Activated T-cell treated with anti-CD3 and anti-CD28 coated beads, Interleukin-2, amount 50 U/mL, for 4 hours (primary cell): ENCODE data around the gene FAT2. TPM values are rescaled to one million over a fixed set of nuclear protein-coding genes. Genes with fewer than 3 reads are reported as not detected.
"Not testable (repeated sequence)": the region's sequence is repeated elsewhere in the genome, so short reads cannot be mapped to it uniquely, and the experiment has no call there.

ENCODE experiments used
- ATAC-seq, 2 donors: fragments of 200-7000 bp; cut with Tn5 transposase; one replicate each; pipeline ENCODE4 v1.10.0; 2021
- DNase-seq: peaks from one replicate; pipeline ENCODE4 v3.0.0-alpha.2; 2020
- H3K27me3 Mint-ChIP-seq: one replicate; pipeline ENCODE4 v1.8.0; 2021; ENCODE audit warnings: low read depth, mixed read lengths
- H3K36me3 Mint-ChIP-seq: one replicate; pipeline ENCODE4 v1.8.0; 2022; ENCODE audit warnings: mixed read lengths; ENCODE audit not compliant: insufficient read depth
- H3K4me1 Mint-ChIP-seq: one replicate; pipeline ENCODE4 v1.8.0; 2021; ENCODE audit warnings: low read depth, mixed read lengths
- H3K4me3 Mint-ChIP-seq: one replicate; pipeline ENCODE4 v1.8.0; 2021; ENCODE audit warnings: mild to moderate bottlenecking, moderate library complexity, mixed read lengths
- H3K9me3 Mint-ChIP-seq: one replicate; pipeline ENCODE4 v1.8.0; 2021; ENCODE audit warnings: mixed read lengths
- total RNA-seq, 3 donors: library from RNA; stranded (reverse); gene quantifications; one replicate each; pipeline ENCODE4 v1.2.1, GENCODE V29; 2021

Gene FAT2
- total RNA-seq, 3 donors from 2014 or later = not detected

DNA sequence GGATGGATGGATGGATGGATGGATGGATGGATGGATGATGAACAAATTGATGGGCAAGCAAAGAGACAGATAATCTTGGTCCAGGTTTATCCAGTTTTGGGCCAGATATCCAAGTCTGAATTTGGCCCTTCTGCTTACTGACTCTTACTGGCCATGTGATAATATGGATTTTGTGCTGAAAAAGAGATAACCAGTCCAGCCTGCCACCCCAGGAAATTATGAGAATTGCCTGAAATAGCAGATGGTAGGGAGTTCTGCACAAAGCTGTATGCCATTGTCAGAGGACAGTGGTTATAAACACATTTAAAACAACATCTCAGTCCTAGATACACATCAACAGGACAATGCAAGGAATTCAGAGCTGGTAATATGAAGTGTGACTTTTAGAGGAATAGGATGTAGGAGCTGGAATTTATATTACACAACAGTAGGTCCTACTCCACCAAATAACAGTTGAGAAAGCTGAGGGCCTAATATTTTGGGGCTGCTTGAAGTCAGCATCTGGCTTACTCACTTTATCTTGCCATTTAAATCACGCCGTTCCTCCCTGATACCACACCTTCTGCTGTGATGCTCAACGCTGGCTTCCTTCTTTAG lies 9.0 kb upstream of the FAT2 start:
- H3K4me3 Mint-ChIP-seq = no peak overlapping the region
- peaks cover 1% of the 10 kb centered on the region for H3K27me3 Mint-ChIP-seq
- H3K9me3 Mint-ChIP-seq = no peaks in the 10 kb centered on the region
- no peaks in the 10 kb centered on the region for H3K36me3 Mint-ChIP-seq
- DNase-seq = no peak
- H3K4me1 Mint-ChIP-seq = no peaks in the 10 kb centered on the region
- ATAC-seq = no peak

DNA sequence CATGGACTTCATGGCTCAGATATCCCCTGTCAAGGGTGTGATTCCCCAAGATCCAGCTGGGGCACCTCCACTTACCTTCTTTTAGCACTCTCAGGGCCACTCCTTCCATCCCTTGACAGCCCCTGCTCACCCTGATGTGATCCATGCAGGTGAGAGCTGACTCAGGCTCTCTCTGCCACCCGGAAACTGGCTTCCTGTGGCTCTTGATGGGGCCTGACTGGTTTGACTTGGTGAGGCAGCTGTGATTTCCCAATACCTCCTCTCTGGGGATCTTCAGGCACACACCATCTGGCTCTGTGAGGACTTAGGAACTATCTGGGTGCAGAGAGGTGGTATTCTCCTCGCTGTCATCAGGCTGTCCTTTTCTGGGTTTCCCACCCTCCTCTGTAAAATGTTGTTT lies 7.9 kb upstream of the FAT2 start:
- no peak for ATAC-seq
- H3K27me3 Mint-ChIP-seq = peaks cover 1% of the 10 kb centered on the region
- DNase-seq = no peak

DNA sequence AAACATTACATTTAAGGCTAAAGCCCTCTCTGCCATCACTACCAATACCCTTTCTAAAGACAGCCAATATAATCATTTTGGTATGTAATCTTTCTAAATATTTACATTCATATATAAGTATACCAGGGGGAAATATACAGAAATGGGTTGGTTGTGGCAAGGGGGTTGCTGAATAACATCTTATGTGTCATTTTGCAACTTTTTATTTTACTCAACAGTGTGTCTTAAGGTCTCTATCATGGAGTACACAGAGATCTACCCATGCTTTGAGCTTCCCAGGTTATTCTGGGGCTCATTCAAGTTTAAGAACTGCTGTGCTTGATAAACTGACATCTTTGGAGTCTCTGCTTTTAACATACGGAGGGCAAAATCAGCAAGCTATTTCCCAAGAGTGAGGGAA lies 7.4 kb upstream of the FAT2 start:
- Mint-ChIP-seq H3K27me3 (peaks cover 1% of the 10 kb centered on the region), H3K9me3 (no peaks in the 10 kb centered on the region), H3K36me3 (no peaks in the 10 kb centered on the region), H3K4me1 (no peaks in the 10 kb centered on the region), H3K4me3 (no peak overlapping the region)
- ATAC-seq = no peak
- DNase-seq = no peak

More for the DNA sequence above, 7.9 kb upstream of the FAT2 start:
- H3K36me3 Mint-ChIP-seq = no peaks in the 10 kb centered on the region
- H3K4me3 Mint-ChIP-seq = no peak overlapping the region
- no peaks in the 10 kb centered on the region for H3K4me1 Mint-ChIP-seq
- no peaks in the 10 kb centered on the region for H3K9me3 Mint-ChIP-seq

DNA sequence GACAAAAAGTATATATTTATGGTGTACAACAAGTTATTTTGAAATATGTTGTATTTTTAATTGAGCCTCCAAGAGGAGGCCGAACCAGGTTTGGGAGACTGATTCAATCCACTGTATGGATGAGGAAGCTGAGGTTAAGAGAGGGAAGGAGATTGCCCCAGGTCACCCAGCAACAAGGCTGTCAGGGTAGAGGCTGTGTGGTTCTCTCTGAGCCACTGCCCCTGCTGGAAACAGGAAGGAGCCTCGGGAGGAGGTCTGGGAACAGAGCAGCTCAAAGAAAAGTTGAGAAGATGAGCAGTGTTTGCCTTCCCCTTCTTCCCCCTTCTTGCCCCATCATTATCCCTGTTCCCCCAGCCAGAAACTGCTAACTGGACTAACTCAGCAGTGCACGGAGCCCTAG lies 6.6 kb upstream of the FAT2 start:
- no peaks in the 10 kb centered on the region for H3K4me1 Mint-ChIP-seq
- no peaks in the 10 kb centered on the region for H3K36me3 Mint-ChIP-seq
- ATAC-seq (no peak), DNase-seq (no peak)
- H3K4me3 Mint-ChIP-seq = no peak overlapping the region
- H3K9me3 Mint-ChIP-seq = no peaks in the 10 kb centered on the region
- H3K27me3 Mint-ChIP-seq = no peaks in the 10 kb centered on the region

DNA sequence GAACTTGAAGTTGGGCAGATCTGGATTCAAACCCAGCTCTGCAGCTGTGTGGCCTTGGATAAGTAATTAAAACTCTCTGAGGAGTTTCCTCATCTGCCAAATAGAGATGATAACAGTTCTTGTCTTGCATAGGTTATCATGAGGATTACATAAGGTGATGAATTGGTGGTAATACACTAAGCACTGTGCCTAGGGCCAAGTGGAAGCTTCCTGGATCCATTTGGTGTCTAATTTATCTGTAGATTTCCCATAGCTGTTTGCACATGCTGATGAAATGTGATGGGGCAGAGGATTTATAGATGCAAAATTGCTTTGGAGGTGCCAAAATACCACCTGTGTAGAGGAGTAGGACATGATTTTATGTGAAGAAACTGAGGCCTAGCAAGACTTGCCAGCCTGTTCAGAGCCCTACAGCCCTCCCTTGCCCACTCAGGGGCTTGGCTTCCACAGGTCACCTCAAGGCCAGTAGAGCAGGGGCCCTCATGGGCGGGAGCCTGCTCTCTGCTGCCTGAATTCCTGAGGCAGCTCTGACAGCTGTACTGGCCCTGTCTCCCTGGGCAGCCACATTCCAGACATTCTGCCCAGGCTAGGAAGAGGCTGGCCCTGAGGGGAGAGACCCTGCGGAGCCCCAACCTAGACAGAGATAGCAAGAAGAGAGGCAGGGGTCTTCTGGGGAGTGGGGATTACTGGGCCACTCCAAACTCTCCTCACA lies 5.9 kb upstream of the FAT2 start:
- no peak for ATAC-seq
- no peak overlapping the region for H3K4me3 Mint-ChIP-seq
- no peaks in the 10 kb centered on the region for H3K4me1 Mint-ChIP-seq
- H3K36me3 Mint-ChIP-seq = no peaks in the 10 kb centered on the region
- H3K9me3 Mint-ChIP-seq = no peaks in the 10 kb centered on the region
- no peak for DNase-seq
- H3K27me3 Mint-ChIP-seq = no peaks in the 10 kb centered on the region

DNA sequence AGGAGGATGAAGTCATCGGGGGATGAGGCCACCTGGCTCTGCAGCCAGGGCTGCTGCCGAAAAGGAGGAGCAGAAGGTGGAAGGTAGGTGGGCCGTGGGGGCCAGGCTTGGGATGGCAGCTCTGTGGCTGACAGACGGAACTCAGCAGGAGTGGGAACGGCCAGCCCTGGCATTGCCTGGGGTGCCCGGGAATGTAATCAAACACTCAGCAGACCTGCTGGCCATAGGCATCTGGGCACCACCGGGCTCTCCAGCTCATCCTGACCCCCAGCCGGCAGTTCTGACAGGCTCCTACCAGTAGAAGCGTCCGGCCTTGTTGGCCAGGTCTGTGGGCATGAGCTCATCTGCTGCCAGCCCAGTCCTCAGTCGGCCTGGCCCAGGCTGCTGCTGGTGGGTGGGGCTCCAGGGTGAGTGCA lies 4.3 kb upstream of the FAT2 start:
- DNase-seq (no peak), ATAC-seq (no peak)
- H3K4me1 Mint-ChIP-seq = no peaks in the 10 kb centered on the region
- no peaks in the 10 kb centered on the region for H3K9me3 Mint-ChIP-seq
- H3K27me3 Mint-ChIP-seq = no peaks in the 10 kb centered on the region
- H3K4me3 Mint-ChIP-seq = no peak overlapping the region
- no peaks in the 10 kb centered on the region for H3K36me3 Mint-ChIP-seq

DNA sequence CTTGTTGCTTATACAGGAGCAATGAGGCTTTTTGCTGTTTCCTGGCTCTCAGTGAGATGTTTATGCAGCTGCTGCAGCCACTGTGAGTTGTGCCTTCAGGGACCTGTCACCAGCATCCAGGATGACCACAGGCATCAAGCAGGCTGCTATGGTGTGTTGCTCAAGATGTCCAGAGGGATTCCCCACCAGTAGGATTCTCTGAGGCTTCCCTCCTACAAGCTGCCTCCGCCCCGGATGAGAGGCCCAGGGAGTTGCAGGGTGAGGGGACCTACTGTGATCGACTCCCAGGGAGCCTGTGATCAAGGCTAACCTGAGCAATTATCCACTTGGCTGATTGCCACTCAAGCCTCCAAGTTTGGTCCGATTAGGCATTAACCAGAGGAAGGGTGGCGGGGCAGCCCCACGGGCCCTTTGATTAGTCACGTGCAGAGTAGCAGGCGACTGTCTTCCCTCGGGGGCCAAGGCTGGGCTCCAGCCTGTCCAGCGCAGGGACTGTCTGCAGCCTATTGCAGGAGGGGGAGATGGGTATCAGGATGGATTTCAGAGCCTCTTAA lies 1.8 kb upstream of the FAT2 start:
- H3K27me3 Mint-ChIP-seq = no peaks in the 10 kb centered on the region
- no peak overlapping the region for H3K4me3 Mint-ChIP-seq
- ATAC-seq (no peak), DNase-seq (no peak)
- H3K9me3 Mint-ChIP-seq = no peaks in the 10 kb centered on the region
- no peaks in the 10 kb centered on the region for H3K36me3 Mint-ChIP-seq
- H3K4me1 Mint-ChIP-seq = no peaks in the 10 kb centered on the region

DNA sequence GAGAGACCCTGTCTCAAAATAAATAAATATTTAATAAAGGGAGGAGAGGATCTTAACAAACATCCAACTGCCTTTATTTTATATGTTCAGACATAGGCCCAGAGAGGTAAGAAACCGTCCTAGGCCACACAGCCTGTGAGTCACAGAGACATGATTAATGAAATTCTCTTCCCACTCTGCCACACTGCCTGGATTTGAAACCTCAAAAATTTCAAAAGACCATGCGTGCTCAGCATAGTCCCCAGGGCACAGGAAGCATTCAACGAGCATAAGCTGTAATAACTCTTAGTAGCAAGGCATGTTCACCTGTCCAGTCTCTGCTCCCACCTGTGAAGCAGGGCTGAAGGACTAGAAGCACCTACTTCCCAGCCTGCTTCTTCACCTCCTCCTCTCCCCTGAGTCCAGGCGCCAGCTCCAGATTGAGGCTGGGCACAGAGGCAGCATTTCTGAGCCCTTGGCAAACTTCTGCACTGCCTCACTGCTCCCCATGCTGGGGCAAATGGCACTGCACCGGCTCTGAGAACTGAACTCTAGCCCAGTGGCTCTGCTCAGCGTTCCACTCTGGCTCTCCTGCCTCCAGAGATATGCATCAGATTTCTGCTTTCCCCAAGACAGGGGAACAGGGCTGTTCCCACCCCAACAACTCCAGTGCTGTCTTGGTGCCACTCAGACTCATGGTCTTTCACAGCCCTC lies 1.1 kb downstream of the FAT2 start:
- H3K4me3 Mint-ChIP-seq = no peak overlapping the region
- DNase-seq (no peak), ATAC-seq (peak in 1 of 2 donors; percentile 18)
- no peaks in the 10 kb centered on the region for H3K27me3 Mint-ChIP-seq
- no peaks in the 10 kb centered on the region for H3K36me3 Mint-ChIP-seq
- no peaks in the 10 kb centered on the region for H3K4me1 Mint-ChIP-seq
- H3K9me3 Mint-ChIP-seq = no peaks in the 10 kb centered on the region

DNA sequence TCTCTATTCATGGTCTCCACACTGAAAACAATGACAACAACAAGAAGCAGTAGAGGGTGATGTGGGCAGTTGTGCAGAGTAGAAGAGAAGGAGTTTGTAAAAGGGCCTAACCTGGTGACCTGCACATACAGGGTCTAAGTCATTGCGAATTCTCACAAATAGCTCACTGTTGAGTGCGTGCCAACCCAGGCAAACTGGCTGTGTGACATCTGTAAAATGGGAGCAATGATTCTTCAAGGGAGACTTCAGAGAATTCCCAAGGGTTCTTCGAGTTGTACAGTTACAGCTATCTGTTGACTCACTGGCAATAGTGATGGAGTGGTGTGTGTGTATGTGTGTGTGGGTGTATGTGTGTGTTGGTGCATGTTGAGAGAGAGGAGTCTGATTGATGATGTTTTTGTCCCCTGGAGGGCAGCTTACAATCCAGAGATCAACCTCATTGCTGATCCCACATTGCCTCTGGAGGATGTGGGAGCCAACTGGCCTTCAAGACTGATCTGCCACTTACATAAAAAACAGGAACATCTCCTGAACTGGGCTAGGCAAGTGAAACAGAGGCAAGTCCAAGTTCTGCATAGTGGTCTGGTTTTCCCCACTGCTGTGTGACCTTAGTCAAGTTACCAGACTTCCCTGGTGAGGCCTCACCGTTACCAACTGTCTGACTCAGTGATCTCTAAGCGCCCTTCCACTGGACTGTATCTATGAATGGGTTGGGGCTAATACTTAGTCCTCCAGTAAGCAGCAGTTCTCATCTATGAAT lies 3.2 kb downstream of the FAT2 start:
- H3K9me3 Mint-ChIP-seq = no peaks in the 10 kb centered on the region
- DNase-seq (no peak), ATAC-seq (no peak)
- H3K36me3 Mint-ChIP-seq = no peaks in the 10 kb centered on the region
- no peaks in the 10 kb centered on the region for H3K4me1 Mint-ChIP-seq
- H3K4me3 Mint-ChIP-seq = no peak overlapping the region
- no peaks in the 10 kb centered on the region for H3K27me3 Mint-ChIP-seq

DNA sequence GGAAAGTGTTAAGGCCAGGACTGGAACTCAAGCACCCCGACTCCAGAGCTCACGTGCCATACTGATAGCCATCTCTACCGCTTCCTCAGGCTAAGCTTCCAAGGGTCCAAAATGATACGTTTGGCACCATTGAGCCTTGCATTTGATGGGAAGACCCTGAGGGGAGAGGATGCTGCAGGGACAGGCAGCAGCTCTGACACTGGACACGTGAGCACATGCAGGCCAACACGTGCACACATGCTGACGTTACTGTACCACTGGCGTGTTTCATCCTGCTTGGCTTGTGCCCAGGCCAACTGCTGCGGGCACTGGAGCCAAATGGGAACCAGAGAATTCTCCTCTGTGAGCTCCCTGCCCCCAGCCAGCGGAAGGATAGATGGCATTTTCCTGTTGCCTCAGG lies 5.2 kb downstream of the FAT2 start:
- no peak for ATAC-seq
- DNase-seq = no peak
- no peaks in the 10 kb centered on the region for H3K36me3 Mint-ChIP-seq
- no peak overlapping the region for H3K4me3 Mint-ChIP-seq
- no peaks in the 10 kb centered on the region for H3K9me3 Mint-ChIP-seq
- H3K27me3 Mint-ChIP-seq = no peaks in the 10 kb centered on the region
- no peaks in the 10 kb centered on the region for H3K4me1 Mint-ChIP-seq

DNA sequence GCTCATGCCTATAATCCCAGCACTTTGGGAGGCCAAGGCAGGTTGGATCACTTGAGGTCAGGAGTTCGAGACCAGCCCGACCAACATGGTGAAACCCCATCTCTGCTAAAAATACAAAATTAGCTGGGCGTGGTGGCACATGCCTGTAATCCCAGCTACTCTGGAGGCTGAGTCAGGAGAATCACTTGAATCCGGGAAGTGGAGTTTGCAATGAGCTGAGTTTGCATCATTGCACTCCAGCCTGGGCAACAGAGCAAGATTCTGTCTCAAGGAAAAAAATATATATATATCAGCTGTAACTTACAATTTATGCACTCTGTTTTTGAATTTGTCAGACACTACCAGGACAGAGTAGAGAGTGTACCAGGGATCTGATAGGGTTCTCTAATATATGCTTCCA lies 5.8 kb downstream of the FAT2 start:
- H3K36me3 Mint-ChIP-seq, DNase-seq, H3K4me1 Mint-ChIP-seq, ATAC-seq, H3K4me3 Mint-ChIP-seq, H3K27me3 Mint-ChIP-seq, H3K9me3 Mint-ChIP-seq: not testable (repeated sequence)

DNA sequence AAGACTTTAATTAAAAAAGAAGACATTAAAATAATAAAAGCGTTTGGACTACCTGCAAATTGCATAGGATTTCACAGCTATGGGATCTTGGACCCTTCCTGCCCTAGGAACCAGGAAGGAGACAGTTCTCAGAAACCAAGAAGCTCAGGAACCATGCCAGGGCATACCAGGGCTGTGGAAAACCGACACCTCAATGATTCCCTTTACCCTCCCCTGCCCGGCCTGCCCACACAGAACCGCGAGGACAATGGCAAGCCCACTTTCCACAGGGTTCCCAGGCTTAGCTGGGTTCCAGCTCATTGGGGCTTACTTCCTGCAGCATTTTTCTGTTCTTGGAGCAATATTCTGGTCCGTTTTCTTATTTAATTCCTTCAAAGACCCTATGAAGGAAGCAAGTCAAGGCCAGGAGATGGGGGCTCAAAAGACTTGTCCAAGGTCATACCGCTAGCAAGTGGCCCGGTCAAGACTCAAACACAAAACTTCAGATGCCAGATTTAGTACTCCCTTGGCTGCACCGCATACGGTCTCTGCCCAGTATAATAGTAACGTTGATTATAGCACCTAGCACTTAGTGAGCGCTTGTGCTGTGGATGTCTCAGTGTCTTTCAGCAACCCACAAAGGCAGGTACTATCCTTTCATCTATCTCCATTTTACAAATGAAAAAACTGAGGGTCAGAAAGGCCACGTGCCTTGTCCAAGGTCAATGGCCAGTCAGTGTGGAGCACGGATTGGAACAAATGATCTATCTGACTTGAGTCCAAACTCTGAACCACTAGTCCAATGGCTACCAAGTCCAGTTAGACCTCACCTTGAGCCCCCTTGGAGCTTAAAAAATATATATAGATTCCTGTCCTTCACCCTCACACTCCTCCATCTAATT lies 6.8 kb downstream of the FAT2 start:
- Mint-ChIP-seq H3K4me1 (no peaks in the 10 kb centered on the region), H3K36me3 (no peaks in the 10 kb centered on the region), H3K4me3 (no peak overlapping the region), H3K27me3 (no peaks in the 10 kb centered on the region), H3K9me3 (no peaks in the 10 kb centered on the region)
- DNase-seq (no peak), ATAC-seq (no peak)

DNA sequence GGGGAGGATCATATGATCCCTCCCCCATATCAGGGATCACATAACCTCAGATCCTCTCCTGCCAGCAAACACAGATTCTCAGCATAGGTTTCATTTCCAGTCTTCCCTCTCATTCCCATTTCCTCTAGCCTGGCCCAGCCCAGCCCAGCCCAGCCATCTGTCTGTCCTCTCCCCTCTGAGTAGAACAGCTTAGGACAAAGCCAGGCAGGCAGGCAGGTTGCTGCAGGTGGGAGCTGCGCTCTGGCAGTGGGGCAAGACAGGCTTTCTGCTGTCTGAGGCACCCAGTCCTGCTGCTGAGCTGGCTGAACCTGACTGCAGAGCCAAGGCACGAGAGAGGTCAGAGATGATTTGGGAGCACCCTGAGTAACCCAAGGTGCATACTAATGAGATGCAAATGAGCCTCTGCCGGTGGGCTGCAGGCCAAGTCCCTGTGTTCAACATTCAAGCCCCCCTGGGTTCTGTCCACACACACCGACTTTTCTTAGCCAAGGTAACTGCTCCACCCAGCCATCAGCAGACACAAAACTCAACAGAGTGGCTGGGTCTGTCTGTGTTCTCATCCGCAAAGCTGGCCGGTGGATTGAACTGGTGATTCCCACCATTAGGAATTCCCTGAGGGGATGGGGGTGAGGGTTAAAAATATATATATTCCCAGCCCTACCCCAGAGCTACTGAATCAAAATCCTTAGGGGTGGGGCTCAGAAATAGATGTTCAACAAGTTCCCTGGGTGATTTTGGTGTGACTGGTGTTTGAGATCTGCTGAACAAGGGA lies 9.1 kb downstream of the FAT2 start:
- ATAC-seq = no peak
- Mint-ChIP-seq H3K4me1 (peaks cover 17% of the 10 kb centered on the region), H3K36me3 (no peaks in the 10 kb centered on the region), H3K9me3 (no peaks in the 10 kb centered on the region), H3K4me3 (no peak overlapping the region), H3K27me3 (no peaks in the 10 kb centered on the region)
- no peak for DNase-seq
